ENCODE results near the gene SLC35G2.

DNA sequence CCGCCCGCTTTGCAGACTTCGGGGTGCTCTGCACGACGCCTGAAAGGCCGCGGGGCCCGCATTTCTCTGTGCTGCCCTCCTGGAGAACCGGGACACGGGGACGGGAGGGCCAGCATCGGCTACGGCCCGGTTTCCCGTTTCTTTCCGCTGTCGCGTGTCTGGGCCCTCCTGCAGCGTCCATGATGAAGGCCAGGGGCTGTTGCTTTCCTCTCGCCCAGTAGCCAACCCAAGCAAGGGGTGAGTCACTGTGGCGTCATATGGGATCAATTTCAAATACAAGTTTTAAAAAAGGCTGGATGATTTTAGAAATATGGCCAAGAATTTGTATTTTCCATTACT, 435 bp downstream of the SLC35G2 start:
- TF ChIP-seq POLR2AphosphoS5 (IDR thresholded peaks at IDR 0.05) (no peak), CTCF (IDR thresholded peaks at IDR 0.05) (no peak), EP300 (IDR thresholded peaks at IDR 0.05) (no peak)

Measured in gastroesophageal sphincter (tissue), 3 donors.